Gastrocnemius medialis (tissue), 4 donors: Measurements from ENCODE around the gene AATK. TPM values are rescaled to one million over a fixed set of nuclear protein-coding genes. Genes with fewer than 3 reads are reported as not detected.

Experiments used
- ATAC-seq, 2 donors: fragments of 150-250 bp; one replicate each; pipeline ENCODE4 v1.9.1; 2016
- DNase-seq, 2 donors: peaks; one replicate each; pipeline ENCODE4 v3.0.0-alpha.2; 2019
- H3K27ac ChIP-seq, 4 donors: fragments of 200-600 bp; sonication (generic); 1 replicate in 1 of 4; 2 replicates in 3 of 4; pipeline ENCODE4 v1.5.1; 2016 to 2018; ENCODE audit warnings: mild to moderate bottlenecking in 2 of 4, moderate library complexity in 1 of 4
- H3K27me3 ChIP-seq, 3 donors: fragments of 200-600 bp; sonication (generic) in 2 of 3; 1 replicate in 1 of 3; 2 replicates in 2 of 3; pipeline versions ENCODE4 v1.5.1 to v1.6.0; 2016 to 2019; ENCODE audit warnings: mild to moderate bottlenecking in 1 of 3, moderate library complexity in 1 of 3
- H3K36me3 ChIP-seq, 2 donors: fragments of 200-600 bp; sonication (generic) in 1 of 2; one replicate each; pipeline ENCODE4 v1.5.1; 2017 to 2018
- H3K4me1 ChIP-seq, 2 donors: fragments of 200-600 bp; sonication (generic) in 1 of 2; one replicate each; pipeline ENCODE4 v1.5.1; 2016 to 2017; ENCODE audit warnings: mild to moderate bottlenecking in 2 of 2
- H3K4me3 ChIP-seq, 4 donors: fragments of 200-600 bp; sonication (generic) in 3 of 4; 1 replicate in 1 of 4; 2 replicates in 3 of 4; pipeline ENCODE4 v1.5.1; 2016 to 2019; ENCODE audit warnings: mild to moderate bottlenecking in 2 of 4
- H3K9me3 ChIP-seq, 3 donors: fragments of 200-600 bp; sonication (generic) in 2 of 3; 1 replicate in 1 of 3; 2 replicates in 2 of 3; pipeline ENCODE4 v1.5.1; 2016 to 2019
- POLR2A ChIP-seq, 2 donors: fragments of 450-650 bp; IDR thresholded peaks; one replicate each; pipeline ENCODE4 v1.6.1; 2017; ENCODE audit warnings: antibody characterized with exemption in 2 of 2, mild to moderate bottlenecking in 2 of 2, moderate library complexity in 2 of 2
- in situ Hi-C, 4 donors: fragments of 200-750 bp; cut with MboI; loops; one replicate each; pipeline versions ENCODE4 v1.15.0 to v1.8.0; 2017; ENCODE audit warnings: low sequenced_read_pairs in 4 of 4
- intact Hi-C: fragments of 100-400 bp; cut with DNase I; formaldehyde crosslinking; loops from one replicate; pipeline ENCODE4 v1.15.1; 2023; ENCODE audit warnings: low total_unique reads
- total RNA-seq, 4 donors: library from RNA; depleted of rRNA; stranded (reverse); fragments of >200 nt; gene quantifications; one replicate each; pipeline versions ENCODE4 v1.1.0 to v1.2.3, GENCODE V29; 2016
- TF ChIP-seq, protein P1 (sequence below), 5 experiments: fragments of 450-650 bp in 3 of 5; fragments of 200-600 bp in 2 of 5; sonication (generic) in 2 of 5; IDR thresholded peaks in 4 of 5; conservative IDR thresholded peaks in 1 of 5; 1 replicate in 4 of 5; 2 replicates in 1 of 5; pipeline ENCODE4 v1.5.1; 2016 to 2019; ENCODE audit warnings: antibody characterized with exemption in 5 of 5, mild to moderate bottlenecking in 3 of 5, moderate library complexity in 3 of 5

AATK gene
- total RNA-seq, 4 donors from 2014 or later = 0.10 to 1.3 (median 0.80) TPM

DNA sequence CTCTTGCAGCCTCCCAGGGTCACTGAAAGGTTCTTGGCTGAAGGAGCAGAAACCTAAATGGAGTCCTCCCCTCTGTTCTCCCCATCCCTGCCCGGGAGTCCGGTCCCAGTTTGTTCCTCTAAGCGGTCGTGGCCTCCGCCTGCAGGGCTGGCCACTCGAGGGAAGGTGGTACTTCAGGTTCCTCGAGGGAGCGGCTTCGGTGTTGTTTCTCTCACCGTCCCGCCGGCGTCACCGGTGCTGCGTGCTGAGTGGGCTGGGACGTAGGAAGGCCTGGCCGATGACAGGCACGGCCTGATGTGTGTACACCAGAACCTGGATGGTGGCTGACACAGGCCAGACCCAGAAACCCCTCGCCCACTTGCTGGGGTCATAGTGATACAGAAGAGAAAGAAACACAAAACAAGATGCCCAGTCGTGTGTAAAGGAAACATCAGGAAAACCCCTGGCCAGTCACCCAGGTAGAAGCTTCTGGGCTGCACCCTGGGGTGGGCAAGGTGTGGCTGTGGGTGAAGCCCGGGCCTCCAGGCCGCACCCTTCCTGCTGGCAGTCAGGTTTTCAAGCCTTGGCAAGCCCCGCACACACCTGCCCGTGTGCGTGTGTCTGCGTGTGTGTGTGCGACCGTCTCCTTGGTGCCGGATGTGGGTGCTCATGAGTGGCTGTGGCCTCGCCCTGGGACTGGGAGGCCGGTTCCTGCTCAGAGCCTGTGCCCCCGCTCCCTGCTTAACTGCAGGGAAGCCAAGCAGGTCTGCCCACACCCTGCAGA, 79.1 kb downstream of the AATK start:
- no peaks in the 10 kb centered on the region for H3K36me3 ChIP-seq
- TF ChIP-seq, protein P1, sequence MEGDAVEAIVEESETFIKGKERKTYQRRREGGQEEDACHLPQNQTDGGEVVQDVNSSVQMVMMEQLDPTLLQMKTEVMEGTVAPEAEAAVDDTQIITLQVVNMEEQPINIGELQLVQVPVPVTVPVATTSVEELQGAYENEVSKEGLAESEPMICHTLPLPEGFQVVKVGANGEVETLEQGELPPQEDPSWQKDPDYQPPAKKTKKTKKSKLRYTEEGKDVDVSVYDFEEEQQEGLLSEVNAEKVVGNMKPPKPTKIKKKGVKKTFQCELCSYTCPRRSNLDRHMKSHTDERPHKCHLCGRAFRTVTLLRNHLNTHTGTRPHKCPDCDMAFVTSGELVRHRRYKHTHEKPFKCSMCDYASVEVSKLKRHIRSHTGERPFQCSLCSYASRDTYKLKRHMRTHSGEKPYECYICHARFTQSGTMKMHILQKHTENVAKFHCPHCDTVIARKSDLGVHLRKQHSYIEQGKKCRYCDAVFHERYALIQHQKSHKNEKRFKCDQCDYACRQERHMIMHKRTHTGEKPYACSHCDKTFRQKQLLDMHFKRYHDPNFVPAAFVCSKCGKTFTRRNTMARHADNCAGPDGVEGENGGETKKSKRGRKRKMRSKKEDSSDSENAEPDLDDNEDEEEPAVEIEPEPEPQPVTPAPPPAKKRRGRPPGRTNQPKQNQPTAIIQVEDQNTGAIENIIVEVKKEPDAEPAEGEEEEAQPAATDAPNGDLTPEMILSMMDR (IDR thresholded peaks at IDR 0.05 in 4 of 5, conservative IDR thresholded peaks at IDR 0.05 in 1 of 5) = no peak
- no peak for TF ChIP-seq POLR2A (IDR thresholded peaks at IDR 0.05)
- H3K4me1 ChIP-seq = peaks cover 28 to 31% of the 10 kb centered on the region in 2 donors
- in situ Hi-C loops = no loop called here
- no peak overlapping the region for H3K27ac ChIP-seq
- intact Hi-C loops = no loop called here
- no peak overlapping the region for H3K4me3 ChIP-seq
- no peaks in the 10 kb centered on the region for H3K27me3 ChIP-seq
- no peak for DNase-seq
- H3K9me3 ChIP-seq = no peaks in the 10 kb centered on the region
- no peak for ATAC-seq

DNA sequence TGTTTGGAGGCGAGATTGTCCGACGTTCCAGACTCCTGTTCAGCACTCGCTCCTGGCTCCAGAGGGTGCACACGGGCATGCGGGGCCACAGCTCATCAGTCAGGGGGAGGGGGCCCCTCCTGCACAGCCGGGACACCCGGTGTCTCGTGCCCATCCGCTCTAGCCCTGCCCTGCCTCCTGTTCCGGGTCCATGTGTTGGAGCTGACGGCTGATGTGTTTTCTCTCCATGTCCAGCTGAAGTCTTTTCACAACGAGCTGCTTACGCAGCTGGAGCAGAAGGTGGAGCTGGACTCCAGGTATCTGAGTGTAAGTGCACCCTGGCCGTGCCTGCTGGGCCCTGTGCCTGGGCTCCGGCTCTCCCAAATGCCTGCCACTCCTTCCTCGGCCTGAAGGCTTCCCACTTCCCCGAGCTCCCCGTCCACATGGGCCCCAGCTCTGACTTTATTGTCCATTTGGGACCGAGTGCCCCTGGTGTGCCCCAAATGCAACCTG, 80.6 kb downstream of the AATK start:
- Histone ChIP-seq H3K9me3 (no peaks in the 10 kb centered on the region), H3K27ac (peak overlapping the region in 2 of 4 donors; percentile 52 to 75), H3K4me1 (peaks cover 28 to 34% of the 10 kb centered on the region in 2 donors), H3K4me3 (no peak overlapping the region), H3K36me3 (no peaks in the 10 kb centered on the region), H3K27me3 (no peaks in the 10 kb centered on the region)
- in situ Hi-C loops (no loop called here), intact Hi-C loops (no loop called here)
- ATAC-seq (no peak), DNase-seq (no peak)
- TF ChIP-seq POLR2A (IDR thresholded peaks at IDR 0.05) = no peak
- TF ChIP-seq, protein P1 (IDR thresholded peaks at IDR 0.05 in 4 of 5, conservative IDR thresholded peaks at IDR 0.05 in 1 of 5) = no peak

DNA sequence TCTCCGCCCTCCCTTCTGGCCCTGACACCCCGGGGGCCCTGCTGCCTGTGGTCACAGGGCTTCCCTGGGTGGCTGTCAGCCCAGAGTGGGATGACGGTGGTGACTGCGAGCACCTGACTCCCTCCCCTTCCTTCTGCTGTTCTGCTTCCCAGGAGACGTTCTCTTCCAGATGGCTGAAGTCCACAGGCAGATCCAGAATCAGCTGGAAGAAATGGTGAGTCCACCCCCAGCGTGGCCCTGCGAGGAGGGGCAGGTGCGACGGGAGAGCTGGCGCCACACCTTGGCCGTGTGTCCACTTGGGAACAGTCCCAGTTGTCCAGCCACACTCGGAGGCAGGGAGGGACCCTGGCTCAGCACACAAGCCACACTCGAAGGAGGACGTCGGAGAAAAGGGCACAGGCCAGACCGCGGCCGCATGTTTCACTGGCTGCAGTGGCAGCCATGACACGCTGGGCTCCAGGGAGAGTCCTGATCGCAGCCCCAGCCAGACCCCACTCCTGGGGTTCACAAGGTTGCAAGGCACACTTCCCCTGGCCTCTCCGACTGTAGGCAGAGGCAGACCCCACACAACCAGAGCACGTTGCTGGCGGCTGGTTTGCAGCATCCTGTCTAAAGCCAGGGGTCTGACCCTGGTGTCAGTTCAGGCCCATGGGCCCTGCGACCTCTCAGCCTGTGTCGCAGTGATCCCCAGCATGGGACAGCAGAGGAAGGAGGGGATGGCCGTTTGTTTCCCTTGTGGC, 81.2 kb downstream of the AATK start:
- H3K36me3 ChIP-seq = no peaks in the 10 kb centered on the region
- in situ Hi-C loops = no loop called here

DNA sequence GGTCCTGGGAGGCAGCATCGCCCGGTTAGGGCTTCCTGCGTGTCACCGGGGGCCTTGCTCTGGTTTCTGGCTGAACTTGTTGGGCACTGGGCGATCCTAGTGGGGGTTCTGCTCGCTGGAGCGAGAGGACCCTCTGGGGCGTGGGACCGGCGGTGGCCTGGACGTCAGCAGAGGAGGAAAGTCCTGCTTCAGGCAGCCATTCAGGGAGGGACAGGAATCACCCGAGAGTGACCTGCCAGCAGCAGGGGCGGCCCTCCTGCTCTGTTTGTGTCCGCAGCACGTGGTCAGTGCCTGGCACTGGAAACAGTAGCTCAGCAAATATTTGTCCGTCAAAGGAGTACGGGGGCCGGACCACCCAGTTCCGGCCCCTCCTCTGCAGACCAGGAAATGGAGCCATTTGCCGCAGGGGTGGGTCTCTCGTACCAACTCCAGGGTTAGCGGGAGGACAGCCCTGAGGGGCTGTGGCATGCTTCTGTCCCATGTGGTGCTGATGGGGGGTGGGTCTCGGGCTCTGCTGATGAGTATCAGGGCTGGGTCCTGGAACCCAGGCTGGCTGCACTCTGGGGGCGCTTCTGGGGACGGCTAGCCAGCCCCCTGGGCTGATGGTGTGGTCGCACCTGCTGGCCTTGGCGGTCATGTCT, 82.8 kb downstream of the AATK start:
- in situ Hi-C loops (no loop called here), intact Hi-C loops (no loop called here)
- no peak for TF ChIP-seq POLR2A (IDR thresholded peaks at IDR 0.05)
- TF ChIP-seq, protein P1 (IDR thresholded peaks at IDR 0.05 in 4 of 5, conservative IDR thresholded peaks at IDR 0.05 in 1 of 5) = no peak
- peaks cover 28 to 34% of the 10 kb centered on the region in 2 donors for H3K4me1 ChIP-seq
- ATAC-seq (no peak), DNase-seq (no peak)
- H3K27me3 ChIP-seq = no peaks in the 10 kb centered on the region
- no peak overlapping the region for H3K4me3 ChIP-seq
- no peaks in the 10 kb centered on the region for H3K36me3 ChIP-seq
- peak overlapping the region; percentile 44 to 75 (median 56) for H3K27ac ChIP-seq
- no peaks in the 10 kb centered on the region for H3K9me3 ChIP-seq

More for the DNA sequence above, 81.2 kb downstream of the AATK start:
- Histone ChIP-seq H3K4me3 (no peak overlapping the region), H3K9me3 (no peaks in the 10 kb centered on the region), H3K4me1 (peaks cover 28 to 34% of the 10 kb centered on the region in 2 donors), H3K27me3 (no peaks in the 10 kb centered on the region), H3K27ac (peak overlapping the region; percentile 16 to 75 (median 60))
- no peak for TF ChIP-seq POLR2A (IDR thresholded peaks at IDR 0.05)
- TF ChIP-seq, protein P1 (IDR thresholded peaks at IDR 0.05 in 4 of 5, conservative IDR thresholded peaks at IDR 0.05 in 1 of 5) = no peak
- peak; percentile 78 to 92 for DNase-seq
- intact Hi-C loops = no loop called here
- peak; percentile 89 to 94 for ATAC-seq
